Superior temporal gyrus (tissue), 1 donor: ENCODE data around the gene LIN52.

Experiments used
- DNase-seq: peaks from one replicate; pipeline ENCODE4 v3.0.0-alpha.2; 2016; ENCODE audit errors: extremely low spot score

LIN52 gene

GRCh38 chr14:74237441-74237840 lies 152.7 kb downstream of the LIN52 start:
- no peak for DNase-seq

GRCh38 chr14:74238974-74239847 lies 154.5 kb downstream of the LIN52 start, which contains the start of gene VSX2:
Gene VSX2 (plus strand): TSS chr14:74239449. CDS start chr14:74239562, 113 bp downstream.
- no peak for DNase-seq

GRCh38 chr14:74239848-74240793 lies 155.4 kb downstream of the LIN52 start:
- no peak for DNase-seq

DNA sequence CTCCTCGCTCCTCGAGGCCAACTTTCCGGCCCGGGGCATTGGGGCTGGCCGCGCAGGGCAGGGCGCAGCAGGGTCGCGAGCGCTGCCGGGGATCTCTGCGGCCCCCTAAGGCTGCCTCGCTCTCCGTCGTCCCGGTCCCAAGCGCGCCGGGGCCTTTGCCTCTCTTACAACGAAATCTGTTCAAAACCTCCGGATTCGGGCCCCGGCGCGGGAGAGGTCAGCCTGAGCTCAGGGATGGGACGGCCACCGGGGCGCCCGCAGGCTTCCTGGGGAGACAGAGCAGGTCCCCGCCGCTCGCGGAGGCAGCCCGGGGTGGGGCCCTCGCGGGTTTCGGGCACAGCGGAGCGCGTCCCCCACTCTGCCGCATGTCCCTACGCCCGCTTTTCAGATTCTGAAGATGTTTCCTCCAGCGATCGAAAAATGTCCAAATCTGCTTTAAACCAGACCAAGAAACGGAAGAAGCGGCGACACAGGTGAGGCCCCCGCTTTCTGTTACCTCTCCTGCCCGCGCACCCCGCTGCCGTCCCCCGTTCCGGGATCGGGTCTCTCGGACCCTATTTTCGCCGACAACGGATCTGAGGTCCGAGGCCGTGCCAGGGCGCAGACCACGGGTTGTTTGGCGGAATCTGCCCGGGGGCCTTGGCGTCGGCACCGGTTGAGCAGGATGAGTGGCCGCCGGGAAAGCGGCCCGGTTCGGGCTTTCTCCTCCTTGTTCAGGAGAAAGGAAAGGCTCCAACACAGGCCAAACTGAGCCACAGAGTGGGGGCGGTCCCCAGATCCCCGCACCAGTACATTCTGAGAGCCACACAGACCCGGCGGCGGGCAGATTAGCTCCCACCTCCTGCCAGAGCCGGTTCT lies 156.3 kb downstream of the LIN52 start:
- DNase-seq = no peak

- DNase-seq = no peak
Measured at GRCh38 chr14:74241652-74242017, 156.9 kb downstream of the LIN52 start.

DNA sequence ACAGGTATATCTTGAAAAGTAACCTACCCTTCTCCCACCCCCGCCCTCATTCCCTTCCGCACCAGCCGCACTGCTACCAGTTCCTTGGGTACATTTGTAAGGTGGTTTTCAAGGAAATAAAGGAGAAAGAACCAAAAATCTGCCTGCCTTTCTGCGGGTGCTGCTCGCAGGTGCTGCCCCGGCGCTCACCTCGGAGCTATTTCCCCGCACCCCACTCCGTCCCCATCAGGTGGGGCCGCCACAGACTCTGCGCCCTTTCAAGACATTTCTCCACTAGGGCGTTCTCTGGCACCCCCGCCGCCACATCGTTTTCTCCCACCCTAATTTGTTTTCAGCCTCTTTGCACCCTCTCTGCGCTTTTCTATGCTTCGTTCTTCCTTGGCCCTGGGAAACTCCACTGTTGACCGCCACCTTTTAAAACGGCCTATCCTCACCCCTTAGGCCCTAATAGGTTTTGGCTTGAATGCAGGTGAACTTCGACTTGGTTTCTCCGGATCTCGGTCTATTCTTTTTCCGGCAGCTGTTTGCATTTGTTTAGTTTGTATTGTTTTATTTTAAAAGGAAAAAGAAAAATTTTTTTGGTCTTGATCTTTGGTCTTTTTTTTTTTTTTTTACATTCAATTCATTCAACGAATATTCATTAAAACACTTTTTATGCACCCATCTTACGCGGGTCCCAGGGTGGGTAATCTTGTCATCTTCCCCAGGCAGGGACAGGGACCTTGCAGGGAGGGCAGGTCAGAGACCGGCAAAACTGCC lies 157.4 kb downstream of the LIN52 start:
- no peak for DNase-seq

DNA sequence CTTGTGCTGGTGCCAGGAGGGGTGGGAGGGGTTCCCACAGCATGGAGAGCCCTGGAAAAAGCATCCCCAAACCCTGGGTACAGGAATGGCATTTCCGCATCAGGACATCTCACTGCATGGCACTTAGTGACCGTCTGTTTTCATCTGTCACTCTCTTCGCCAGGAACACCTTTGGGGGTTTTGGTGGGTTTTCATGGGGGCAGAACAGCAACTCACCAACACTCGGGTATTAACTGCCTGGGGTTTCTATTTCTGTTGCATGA lies 158.0 kb downstream of the LIN52 start:
- no peak for DNase-seq

- no peak for DNase-seq
Measured at GRCh38 chr14:74243051-74243450, 158.3 kb downstream of the LIN52 start.

GRCh38 chr14:74244115-74244514 lies 159.4 kb downstream of the LIN52 start:
- DNase-seq = no peak

GRCh38 chr14:74245292-74245691 lies 160.5 kb downstream of the LIN52 start:
- DNase-seq = no peak

- DNase-seq = no peak
Measured at GRCh38 chr14:74246542-74246941, 161.8 kb downstream of the LIN52 start.

- no peak for DNase-seq
Measured at GRCh38 chr14:74248017-74248416, 163.3 kb downstream of the LIN52 start.

DNA sequence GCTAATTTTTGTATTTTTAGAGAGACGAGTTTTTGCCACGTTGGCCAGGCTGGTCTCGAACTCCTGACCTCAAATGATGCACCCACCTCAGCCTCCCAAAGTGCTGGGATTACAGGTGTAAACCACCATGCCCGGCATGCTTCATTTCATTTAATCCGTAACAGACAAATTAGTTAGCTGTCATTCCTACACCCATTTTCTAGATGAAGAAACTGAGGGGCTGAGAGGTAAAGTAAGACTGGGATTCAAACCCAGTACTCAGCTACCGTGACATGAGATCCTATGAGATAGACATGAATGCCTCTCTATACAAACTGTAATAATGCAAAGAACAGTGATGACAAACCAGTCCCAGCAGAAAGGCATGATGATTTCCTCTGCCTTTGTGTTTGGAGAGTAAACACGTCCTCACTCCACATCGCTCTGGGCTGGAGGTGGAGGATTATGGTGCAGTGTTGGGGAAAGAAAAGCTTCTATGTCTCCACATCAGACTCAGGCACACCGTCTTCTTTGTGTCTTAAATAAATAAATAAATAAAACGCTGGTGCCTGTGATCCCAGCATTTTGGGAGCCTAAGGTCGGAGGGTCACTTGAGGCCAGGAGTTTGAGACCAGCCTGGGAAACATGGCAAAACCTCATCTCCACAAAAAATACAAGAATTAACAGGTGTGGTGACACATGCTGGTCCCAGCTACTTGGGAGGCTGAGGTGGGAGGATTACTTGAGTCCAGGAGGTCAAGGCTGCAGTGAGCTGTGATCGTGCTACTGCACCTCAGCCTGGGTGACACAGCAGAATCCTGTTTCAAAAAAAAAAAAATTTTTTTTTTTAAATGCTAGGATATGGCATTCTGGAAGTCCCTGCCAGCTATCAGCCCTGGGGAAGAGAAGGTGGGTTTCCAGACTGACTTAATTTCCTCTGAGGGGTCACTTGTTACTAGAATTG lies 164.9 kb downstream of the LIN52 start:
- no peak for DNase-seq
